Stimulated activated CD4-positive, alpha-beta T cell treated with anti-CD3 and anti-CD28 coated beads, Interleukin-4, amount 100 ng/mL, for 48 hours (primary cell): ENCODE measurements around the gene UNC79.

Source experiments
- DNase-seq, 2 donors: peaks; one replicate each; pipeline ENCODE4 v3.0.0-alpha.2; 2020; ENCODE audit warnings: low read depth in 2 of 2

UNC79 gene

DNA sequence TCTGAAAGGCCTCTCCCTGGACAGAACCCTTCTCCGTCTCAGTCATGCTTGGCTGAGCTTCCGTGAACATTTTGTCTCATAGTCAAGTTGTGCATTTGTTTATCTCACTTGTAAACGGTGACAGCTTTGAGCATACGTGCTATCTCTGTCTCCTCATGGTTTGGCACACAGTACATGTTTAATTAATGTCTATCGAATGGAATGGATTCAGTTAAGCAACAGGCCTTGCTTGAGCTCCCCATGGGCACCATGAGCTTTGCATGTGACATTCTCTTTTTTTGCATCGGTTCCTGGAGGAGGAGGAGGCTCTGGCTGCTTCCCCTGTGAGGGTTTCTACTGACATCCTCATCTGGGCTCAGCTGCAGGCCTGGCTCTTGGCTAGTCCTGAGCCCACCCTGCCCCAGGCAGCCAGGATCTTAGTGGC is 277.6 kb downstream of the UNC79 start:
- DNase-seq, result no peak

DNA sequence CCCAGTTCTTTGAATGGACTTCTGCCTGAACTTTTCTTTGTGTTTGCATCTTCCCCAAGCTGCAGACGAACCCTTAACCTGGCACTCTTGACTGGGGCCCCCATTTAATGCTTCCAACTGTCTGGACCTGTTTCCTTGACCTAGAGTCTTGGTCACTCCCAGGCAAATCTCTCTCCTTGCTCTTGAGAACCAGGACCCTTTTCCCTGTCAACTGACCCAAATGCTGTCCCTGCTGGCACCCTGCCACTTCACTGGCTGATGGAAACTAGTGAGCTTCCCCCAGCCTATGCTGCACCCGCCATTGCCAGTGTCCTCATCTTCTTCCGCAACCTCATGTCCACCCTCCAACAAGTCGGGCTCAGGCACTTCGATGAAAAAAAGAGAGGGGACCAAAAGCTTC is 278.1 kb downstream of the UNC79 start:
- no peak for DNase-seq

DNA sequence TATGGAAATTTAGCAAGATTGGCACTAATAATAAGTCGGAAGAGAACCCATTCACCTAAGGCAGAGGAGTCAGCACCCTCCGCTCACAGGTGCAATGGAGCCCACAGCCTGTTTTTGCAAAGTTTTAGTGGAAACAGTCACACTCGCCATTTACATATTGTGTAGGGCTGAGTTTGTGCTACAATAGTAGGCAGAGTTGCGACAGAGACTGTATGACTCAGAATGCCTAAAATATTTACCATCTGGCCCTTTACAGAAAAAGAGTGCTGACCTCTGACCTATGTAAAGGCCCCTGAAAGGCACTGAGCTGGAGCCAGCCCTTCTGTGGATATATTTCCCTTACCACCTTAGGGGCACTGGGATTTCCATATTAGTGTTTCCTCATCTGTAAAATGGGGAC is 278.5 kb downstream of the UNC79 start:
- DNase-seq, result no peak

DNA sequence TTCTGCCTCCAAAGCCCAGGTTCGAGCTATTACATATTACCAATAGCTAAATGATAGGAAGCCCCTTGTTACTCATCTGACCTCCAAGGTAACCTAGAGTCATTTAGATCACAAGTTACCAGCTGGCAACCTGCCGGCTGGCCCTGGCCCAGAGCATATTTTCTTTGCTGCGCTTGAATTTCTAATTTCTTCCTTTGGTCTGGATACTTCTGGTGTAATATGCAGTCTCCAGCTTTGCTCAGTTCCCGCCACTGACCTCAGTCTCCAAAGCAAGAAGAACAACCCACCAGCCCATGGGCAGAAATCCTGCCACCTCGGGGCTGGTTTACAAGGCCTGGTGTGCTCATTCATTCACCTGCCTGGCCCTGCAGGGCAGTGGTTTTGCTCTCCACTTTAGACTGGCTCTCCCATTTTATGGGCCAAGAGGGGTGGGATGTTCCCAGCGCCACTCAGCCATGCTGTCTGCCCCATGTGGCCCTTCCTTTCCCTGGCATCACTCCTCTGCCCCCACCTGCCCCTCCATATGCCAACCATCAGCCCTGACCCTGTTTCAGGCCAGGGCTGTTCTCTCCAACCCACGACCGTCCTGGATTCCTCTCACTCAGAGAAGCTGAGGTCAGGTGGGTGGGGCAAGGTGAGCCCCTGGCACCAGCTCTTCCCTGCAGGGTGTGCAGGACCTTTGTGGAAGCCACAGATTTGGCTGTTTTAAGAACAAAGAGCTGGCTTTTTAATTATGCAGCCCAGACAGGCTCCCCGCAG is 281.5 kb downstream of the UNC79 start:
- DNase-seq, result no peak

DNA sequence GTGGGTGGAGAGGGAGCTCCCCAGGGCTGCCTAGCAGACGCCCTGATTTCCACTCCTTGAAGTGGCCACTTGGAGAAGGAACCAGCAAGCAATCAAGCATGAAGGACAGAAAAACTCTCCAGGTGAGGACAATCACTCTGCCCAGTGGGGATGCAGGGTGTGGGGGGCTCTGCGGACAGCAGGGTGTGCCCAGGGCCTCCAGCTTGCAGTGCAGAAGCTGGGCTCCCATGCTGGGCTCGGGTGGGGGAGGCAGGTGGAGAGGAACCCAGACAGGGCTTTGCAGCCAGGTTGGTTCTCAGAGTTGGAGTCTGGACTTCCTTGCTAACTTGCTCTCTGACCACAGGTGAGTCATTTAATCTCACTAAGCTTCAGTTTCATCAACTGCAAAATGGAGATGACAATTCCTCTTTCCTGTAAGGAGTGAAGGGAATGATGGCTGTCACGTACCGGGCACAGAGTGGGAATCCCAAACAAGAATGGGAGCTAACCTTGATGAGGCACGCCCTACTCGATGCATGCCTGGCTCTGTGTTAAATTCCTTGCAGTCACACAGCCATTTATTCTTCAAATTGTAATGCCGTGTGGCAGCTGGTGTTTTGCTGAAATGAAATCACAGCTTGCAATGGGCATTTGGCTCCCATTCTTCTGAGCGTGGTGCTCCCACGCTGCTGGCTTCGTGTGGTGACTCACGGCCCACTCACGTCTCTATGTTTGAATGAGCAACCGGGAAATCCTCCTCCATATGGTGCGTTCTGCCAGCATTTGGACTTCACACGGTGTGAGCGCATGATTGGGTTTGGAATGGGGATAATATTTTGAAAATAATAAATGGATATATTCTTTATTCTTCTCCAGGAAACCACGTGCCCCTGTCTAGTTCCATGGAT is 282.3 kb downstream of the UNC79 start:
- DNase-seq, result no peak

DNA sequence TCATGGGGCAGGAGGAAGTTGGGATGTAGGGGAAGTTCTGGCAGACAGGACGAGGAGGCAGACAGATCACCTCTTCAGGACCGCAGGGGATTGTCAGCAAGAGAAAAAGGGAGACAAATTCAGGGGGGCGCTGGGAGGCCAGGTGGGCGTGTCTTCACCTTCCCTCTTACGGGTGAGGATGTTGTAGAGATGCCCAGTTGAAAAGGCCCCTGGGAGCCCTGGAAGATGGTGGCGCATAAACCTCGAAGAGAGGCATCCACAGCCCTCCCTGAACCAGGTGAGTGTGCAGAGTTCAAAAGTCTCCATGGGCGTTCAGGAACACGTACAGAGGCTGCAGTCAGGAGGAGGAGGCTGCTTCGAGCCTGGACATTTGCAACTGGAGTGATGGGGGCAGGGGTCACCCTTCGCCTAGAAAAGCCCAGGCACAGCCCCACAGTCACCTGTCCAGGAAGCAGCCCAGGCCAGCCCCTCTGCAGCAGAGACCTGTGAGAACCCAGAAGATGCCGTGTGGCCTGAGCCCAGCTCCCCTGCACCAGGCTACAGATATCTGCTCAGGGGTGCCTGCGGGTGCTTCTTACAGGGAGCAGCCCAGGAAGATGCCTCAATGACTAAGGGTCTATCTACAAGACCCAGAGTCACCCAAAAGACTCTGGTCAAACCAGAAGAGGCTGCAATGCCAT is 283.1 kb downstream of the UNC79 start:
- no peak for DNase-seq

DNA sequence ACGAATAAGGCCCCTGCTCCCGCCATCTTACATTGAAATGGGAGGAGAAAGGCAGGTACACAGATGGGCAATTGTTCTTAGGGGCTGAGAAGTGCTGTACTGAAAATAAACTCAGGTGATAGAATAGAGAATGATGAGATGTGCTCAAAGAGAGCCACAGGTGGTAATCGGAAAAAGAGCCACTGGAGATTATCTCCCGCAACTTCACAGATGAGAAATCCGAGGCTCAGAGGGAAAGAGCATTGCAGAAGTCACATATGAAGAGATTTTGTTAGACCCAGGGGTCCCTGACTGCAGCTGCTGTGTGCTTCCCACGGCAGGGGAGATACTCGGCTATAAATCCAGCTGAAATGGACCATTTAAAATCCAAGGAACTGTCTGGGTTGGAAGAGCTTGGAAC is 283.9 kb downstream of the UNC79 start:
- no peak for DNase-seq

DNA sequence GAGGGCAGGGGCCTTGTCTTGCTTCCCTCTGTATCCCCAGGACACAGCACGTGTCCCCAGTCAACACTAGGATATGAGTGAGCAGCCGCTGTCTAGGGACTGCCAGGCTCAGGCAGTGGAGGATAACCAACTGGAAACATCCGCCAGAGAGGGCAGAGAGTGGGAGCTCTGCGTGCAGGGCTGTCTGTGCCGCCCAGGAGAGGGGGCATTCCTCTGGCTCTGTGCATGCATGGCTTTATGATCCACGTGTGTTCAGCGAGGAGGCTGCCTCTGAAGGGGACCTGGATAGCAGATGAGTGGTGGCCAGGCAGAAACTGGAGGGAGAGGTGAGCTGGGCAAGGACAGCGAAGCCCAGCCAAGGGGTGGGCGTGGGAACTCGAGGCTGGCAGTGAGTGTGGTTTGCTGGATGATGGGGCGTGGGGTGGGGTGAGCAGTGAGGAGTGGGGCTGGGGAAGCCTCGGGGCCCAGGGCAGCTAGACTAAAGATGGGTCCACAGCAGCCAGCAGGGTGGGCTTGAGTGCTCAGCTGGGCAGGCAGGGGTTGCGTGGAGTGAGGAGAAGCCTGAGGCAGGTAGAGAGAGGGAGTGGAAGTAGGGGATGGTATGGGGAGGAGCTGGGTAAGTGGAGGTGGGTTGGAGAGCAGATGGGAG is 284.7 kb downstream of the UNC79 start:
- no peak for DNase-seq

DNA sequence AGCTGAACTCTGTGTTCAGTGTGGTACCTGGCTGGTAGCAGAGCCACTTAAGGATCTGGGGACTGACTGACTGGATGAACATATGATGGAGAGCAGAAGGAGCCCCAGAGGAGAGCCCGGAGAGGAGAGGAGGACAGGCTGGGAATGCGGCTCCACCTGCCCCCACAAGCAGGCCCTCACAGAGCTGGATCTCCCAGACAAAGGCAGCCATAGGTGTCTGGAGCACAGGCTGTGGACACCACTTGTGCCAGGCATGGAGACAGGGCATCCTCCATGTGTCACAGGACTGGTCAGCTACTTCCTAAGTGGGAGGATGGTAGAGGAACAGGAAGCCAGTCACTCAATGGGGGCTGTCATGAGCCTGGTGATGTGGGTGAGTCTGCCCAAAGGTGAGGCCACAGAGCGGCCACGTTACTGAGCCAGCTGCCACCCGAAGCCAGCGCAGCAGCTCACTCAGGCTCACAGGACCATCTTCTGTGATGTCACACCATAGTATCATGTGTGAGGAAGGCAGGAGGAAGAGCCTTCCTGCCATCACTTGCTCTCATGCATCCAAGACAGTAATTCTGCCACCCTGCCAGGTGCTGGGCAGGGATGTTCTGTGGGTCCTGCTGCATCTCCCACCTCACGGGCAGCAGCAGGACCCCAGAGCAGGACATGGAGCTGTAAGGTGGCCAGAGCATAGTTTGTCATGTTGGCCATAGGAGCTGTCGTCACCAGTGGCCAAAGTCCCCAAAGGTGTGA is 285.4 kb downstream of the UNC79 start:
- DNase-seq, result no peak

DNA sequence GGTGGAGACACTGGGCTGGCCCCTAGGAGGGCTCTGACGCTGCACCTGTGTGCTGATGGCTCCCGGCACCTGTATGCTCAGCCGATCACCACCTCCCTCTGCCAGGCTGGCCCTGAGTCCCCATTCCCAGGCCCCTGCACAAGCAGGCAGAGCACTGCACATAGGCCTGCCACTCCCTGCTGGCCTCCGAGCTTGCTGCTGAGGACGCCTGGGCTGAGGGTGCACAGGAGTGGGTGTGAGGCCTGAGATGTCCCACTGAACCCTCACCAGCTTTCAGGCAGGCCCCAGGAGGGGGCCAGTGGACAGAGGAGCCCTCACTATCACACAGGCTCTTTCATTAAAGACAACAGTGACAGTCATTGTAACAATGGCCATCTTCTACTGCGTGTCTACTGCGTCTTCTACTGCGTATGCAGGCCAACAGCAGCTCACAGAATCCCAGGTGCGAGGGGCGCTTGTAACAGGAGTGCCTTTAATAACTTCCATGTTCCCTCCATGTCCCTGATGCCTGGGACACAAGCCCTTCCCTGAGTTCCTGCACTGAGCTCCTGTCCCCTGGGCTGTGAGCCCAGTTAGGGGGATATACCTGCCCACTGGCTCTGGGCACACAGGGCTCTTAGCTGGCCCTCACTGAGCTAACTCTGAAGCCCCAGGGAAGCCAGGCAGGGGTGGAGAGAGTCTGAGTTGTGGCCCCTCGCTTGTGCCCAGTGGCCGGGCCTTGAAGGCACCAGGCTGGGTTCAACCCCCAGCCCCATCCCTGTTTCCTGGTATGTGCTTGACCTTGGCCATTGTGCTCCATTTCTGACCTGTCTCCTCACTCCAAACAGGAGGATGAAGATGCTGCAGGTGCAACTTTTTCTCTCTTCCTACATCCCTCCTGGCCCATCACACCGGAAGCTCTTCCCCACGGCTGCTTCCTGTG is 286.3 kb downstream of the UNC79 start:
- DNase-seq, result no peak

DNA sequence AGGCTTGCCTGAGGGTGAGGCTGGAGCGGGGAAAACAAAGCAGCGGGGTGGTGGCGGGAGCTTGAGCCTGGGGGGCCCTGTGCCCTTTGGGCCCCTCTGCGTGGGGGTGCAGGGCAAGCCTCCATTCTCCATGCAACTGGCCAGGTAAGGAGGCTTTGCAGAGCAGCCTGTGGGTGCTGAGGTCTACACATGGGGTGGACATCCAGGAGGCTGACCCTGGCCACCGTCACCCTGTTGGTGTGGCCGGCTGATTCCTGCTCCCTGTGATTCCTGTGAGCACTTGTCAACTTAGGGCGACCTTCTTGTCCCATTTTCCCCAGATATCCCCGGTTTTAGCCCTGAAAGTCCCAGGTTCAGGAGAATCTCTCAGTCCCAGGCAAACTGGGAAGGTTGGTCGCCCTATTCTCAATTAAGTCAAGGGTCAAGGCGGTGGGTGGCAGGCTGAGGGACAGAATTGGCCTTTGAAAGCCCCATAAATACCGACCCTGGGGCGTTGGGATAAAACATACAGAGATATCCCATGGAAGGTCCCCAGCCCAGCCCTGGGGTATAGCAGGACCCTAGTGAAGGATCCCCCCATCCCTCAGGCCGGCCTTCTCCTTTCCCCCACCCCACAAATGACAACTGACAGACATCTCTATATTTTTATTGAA is 287.1 kb downstream of the UNC79 start:
- no peak for DNase-seq

DNA sequence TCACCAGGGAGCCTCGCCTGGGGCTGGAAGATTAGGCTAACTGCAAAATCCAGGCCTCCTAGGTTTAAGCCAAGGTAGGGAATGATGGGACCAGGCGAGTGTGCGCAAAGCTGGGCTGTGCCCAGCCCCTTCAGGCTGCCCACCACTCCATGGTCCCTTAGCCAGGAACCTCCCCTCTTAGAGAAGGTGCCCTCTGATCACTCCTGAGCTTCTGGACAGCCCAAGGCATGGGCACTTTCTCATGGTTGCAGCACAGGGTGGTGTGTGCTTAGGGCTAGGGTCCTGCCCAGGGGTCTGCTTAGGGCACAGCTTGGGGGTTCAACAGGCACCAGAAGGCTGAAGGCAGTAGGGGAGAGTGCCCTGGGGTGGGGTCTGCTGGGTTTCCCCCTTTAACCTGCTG is 288.5 kb downstream of the UNC79 start:
- DNase-seq, result no peak

DNA sequence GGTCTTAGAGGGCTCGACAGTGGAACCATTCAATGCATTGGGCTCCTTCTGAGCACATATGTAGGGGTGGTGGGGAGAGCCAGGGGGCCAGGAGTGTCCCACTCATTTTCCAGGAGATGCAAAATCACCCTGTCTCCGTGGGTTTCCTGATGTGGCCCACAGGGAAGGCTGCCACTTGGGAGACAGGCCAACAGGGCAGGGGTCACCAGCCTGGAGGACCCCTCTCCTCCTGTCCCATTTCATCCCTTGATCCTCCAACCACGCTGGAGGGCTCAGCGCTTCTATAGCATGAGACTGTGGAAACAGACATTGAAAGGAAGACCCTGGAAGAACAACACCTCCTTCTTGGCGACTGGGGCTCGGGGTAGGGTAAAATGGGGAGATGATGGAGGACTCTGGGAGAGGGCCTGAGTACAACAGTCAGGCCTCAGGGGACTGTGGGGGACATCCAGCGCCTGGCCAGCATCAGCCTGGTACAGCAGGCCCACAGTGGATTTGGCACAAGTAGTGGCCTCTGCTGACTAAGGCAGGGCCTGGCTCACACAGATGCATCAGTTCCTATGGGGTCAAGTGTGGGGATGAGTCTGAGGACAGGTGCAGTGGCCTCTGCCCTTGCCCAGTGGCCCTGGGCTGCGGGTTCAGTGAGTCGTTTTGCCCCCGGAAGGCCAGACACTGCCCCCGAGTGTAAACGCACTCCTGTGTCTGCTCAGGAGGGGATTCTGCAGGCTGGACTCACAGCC is 289.5 kb downstream of the UNC79 start:
- DNase-seq, result no peak

DNA sequence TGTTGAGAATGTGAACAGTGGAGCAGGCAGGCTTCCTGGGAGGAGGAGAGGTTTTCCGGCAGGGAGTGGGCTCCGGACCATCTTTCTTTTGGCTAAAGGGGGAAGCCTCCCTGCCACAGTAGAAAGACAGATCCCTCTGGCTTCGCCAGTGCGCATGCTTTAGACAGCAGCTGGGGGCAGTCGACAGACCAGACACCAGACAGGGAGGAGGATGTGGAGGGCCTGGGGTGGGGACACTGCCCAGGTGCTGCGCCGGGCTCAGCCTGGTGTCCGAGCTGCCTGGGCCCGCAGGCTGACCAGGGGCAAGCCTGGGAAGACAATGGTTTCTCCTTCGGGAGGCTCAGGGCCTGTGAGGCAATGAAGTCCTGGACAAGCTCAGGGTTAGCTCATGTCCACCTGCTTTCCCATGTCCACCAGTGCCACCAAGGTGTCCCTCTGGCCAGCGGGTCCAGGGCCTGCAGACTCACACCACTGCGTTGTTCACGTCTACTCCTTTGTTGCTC is 290.3 kb downstream of the UNC79 start:
- no peak for DNase-seq

DNA sequence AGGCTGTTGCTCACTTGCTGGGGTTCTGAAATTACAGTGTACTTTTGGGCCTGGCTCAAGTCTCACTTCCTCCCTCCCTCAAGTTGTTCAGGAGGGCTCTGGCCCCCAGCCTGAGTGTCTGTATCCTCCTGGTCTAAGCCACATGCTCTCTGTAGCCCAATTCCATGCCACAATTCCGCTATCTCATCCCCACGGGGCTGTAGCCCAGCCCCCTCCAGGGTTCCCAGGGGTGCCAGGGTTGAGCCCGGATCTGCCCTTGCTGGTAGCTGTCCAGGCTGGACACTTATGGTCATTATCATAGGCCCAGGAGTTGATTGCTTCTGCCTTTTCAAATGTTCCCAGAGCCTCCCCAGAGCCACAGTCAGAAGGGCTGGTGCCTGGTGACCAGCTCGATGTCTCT is 292.3 kb downstream of the UNC79 start:
- DNase-seq, result no peak

DNA sequence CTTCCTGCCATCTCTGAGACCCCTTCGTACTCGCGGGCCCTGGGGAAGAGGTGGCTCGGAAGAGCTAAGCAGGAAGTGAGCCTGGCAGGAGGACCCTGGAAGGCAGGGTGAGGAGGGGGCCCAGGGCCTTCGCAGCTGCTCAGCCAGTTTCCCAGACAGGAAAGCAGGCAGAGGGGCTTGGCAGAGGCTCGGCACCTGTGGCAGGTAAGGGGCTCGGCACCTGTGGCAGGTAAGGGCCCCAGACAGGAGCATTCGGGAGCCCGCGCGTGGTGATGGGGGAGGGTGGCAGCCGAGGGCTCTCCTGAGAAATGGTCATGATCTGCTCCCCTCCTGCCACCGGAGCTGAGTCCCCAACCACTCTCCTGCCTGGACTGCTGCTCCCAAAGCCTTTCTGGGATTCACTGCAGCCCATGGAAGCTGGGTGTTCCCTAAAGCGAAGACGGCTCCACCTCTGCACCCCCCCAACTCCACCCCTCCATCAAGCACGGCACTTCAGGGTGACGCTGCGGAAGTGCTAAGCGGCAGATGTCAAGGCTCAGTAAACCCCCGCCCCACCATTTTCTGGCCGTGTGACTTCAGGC is 294.4 kb downstream of the UNC79 start:
- no peak for DNase-seq

DNA sequence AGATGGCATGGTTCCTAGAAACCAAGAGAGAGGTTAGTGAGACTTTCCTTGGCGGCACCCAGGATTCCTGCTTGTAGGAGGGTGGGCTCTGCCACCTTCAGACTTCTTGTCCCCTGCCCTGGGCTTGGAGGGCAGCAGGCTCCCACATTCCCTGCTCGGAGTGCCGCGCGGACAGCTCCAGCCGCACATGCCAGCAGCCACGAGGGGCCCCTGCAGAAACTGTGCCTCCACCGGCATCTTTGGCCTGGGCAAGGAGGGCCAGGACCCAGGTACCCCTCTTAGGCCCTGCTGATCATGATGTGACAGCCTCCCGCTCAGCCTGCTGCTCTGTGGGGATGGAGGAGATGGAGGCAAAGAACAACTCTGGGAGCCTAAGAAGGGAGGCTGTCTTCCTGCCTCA is 295.3 kb downstream of the UNC79 start:
- DNase-seq, result no peak

DNA sequence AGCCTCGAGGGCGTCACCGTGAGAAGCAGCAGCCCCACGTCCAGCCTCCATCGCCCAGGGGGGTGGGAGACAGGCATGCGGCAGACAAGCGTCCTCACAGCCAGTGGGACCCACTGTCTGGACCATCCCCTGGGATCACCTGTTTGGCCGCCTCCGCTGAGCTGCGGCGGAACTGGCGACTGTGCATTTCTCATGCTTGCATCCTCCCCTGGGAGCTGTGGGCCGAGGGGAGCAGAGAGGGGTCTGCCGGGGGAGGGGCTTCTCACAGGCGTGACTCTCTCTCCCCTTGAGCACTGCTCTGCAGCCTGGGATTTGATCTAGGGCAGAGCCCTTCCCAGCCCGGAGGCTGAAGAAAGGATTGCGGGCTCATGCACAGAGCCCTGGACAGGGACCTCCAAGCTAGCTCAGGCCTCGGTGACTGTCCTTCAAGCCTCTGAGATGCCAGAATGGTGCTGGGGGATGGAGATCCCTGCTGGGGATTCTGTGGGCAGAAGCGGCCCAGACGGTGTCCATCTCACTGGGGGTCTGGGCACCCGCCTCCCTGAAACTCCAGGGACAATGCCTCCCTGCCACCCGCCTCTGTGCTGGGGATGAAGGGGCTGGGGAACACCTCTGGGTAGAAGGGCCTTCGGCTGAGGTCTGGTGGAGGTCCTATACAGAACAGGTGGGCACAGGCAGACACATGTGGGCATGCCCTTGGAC is 296.5 kb downstream of the UNC79 start:
- no peak for DNase-seq
